K562 (cell line): ENCODE results near the gene GIGYF1. TPM values are rescaled to one million over a fixed set of nuclear protein-coding genes. Genes with fewer than 3 reads are reported as not detected.

Experiments
- ATF7 ChIP-seq: fragments of 450-650 bp; IDR thresholded peaks from 2 replicates; pipeline ENCODE4 v1.7.1; 2014; ENCODE audit warnings: mild to moderate bottlenecking, moderate library complexity
- CBX1 ChIP-seq: sonication (generic); IDR thresholded peaks from 2 replicates; pipeline ENCODE4 v1.6.1; 2016; ENCODE audit warnings: antibody characterized with exemption, low read depth, mild to moderate bottlenecking
- EHMT2 ChIP-seq: fragments of 450-650 bp; IDR thresholded peaks from 2 replicates; pipeline ENCODE4 v1.6.1; 2018; ENCODE audit warnings: antibody characterized with exemption
- KDM4B ChIP-seq, 2 experiments: fragments of 450-650 bp in 1 of 2; sonication (generic) in 1 of 2; IDR thresholded peaks; 2 replicates each; pipeline ENCODE4 v1.6.1; 2016 to 2017; ENCODE audit warnings: borderline replicate concordance in 2 of 2, antibody characterized with exemption in 1 of 2, low read depth in 1 of 2, mild to moderate bottlenecking in 1 of 2
- MIER1 ChIP-seq: fragments of 450-650 bp; IDR thresholded peaks from 2 replicates; pipeline ENCODE4 v1.6.1; 2016; ENCODE audit warnings: antibody characterized with exemption, mild to moderate bottlenecking, low read depth
- MLLT1 ChIP-seq, 2 experiments: fragments of 450-650 bp; IDR thresholded peaks; 2 replicates each; pipeline ENCODE4 v1.6.1; 2016
- MTA3 ChIP-seq: fragments of 450-650 bp; formaldehyde crosslinking; IDR thresholded peaks from 2 replicates; pipeline ENCODE4 v1.6.1; 2017; ENCODE audit warnings: mild to moderate bottlenecking, borderline replicate concordance
- NFRKB ChIP-seq: fragments of 450-650 bp; IDR thresholded peaks from 2 replicates; pipeline ENCODE4 v1.6.1; 2016; ENCODE audit warnings: low read depth
- PHF8 ChIP-seq: fragments of 200-600 bp; sonication (generic); IDR thresholded peaks from 2 replicates; pipeline ENCODE4 v1.6.1; 2012; ENCODE audit warnings: mixed run types, mild to moderate bottlenecking, inconsistent platforms, low read length, moderate library complexity, borderline replicate concordance
- POLR2A ChIP-seq: fragments of 450-650 bp; conservative IDR thresholded peaks from 2 replicates; pipeline ENCODE4 v1.6.1; 2016
- POLR2G ChIP-seq: fragments of 200-400 bp; formaldehyde crosslinking; IDR thresholded peaks from 2 replicates; pipeline ENCODE4 v1.6.1; 2017; ENCODE audit warnings: low read depth, mild to moderate bottlenecking, antibody characterized with exemption, low read length, moderate library complexity
- RUNX1 ChIP-seq: sonication (generic); IDR thresholded peaks from 2 replicates; pipeline ENCODE4 v1.6.1; 2016; ENCODE audit warnings: antibody characterized with exemption, low read depth
- SIRT6 ChIP-seq: IDR thresholded peaks from one replicate; pipeline ENCODE4 v1.6.1; 2012; ENCODE audit warnings: low read depth, mild to moderate bottlenecking, control low read depth, inconsistent platforms, low read length, moderate library complexity
- SRSF1 ChIP-seq: fragments of 200-400 bp; formaldehyde crosslinking; IDR thresholded peaks from 2 replicates; pipeline ENCODE4 v1.6.1; 2017; ENCODE audit warnings: mild to moderate bottlenecking, low read depth, low read length, moderate library complexity
- WHSC1 ChIP-seq: IDR thresholded peaks from one replicate; pipeline ENCODE4 v1.6.1; 2012; ENCODE audit warnings: low read length, control low read depth, inconsistent platforms
- ZNF146 ChIP-seq: IDR thresholded peaks from one replicate; pipeline ENCODE4 v1.6.1; 2018; ENCODE audit warnings: missing compliant biosample characterization; ENCODE audit not compliant: unreplicated experiment
- ZNF165 ChIP-seq: fragments of 250-450 bp; sonication (Bioruptor Pico); IDR thresholded peaks from 2 replicates; pipeline ENCODE4 v1.4.0; 2020; ENCODE audit warnings: borderline replicate concordance
- ZNF212 ChIP-seq: fragments of 450-650 bp; formaldehyde crosslinking; IDR thresholded peaks from 2 replicates; pipeline ENCODE4 v1.4.0; 2020; ENCODE audit warnings: mild to moderate bottlenecking
- ZNF239 ChIP-seq: fragments of 250-450 bp; sonication (Bioruptor Pico); IDR thresholded peaks from 2 replicates; pipeline ENCODE4 v1.4.0; 2020; ENCODE audit warnings: mild to moderate bottlenecking
- ZNF551 ChIP-seq: fragments of 250-450 bp; sonication (Bioruptor Pico); IDR thresholded peaks from 2 replicates; pipeline ENCODE4 v1.5.0; 2021; ENCODE audit warnings: mild to moderate bottlenecking, moderate library complexity
- ZNF583 ChIP-seq: fragments of 250-450 bp; sonication (Bioruptor Pico); IDR thresholded peaks from 2 replicates; pipeline ENCODE4 v1.4.0; 2020
- polyA plus RNA-seq, 8 experiments: library from polyadenylated mRNA; depleted of rRNA in 4 of 8; stranded (reverse) in 5 of 8; unstranded in 3 of 8; fragments of >200 nt; fragmentation: Nextera tagmentation in 2 of 8; fragmentation: Illumina TruSeq in 1 of 8; extraction: Ambion mirVana in 2 of 8; extraction: Trizol in 1 of 8; gene quantifications; 2 replicates each; pipeline versions ENCODE4 v1.2.1 to v1.2.3, GENCODE V29; 2011 to 2014; ENCODE audit warnings: inconsistent platforms in 1 of 8, missing spikeins in 1 of 8
- total RNA-seq, 7 experiments: library from RNA; depleted of rRNA in 6 of 7; stranded (reverse); fragments of >200 nt in 6 of 7; fragmentation: Illumina TruSeq in 2 of 7; extraction: Trizol in 2 of 7; gene quantifications; 2 replicates each; pipeline versions ENCODE4 v1.2.1 to v1.2.3, GENCODE V29; 2011 to 2021; ENCODE audit warnings: low replicate concordance in 1 of 7
- TF ChIP-seq, protein P1 (sequence below): fragments of 250-450 bp; sonication (Bioruptor Pico); IDR thresholded peaks from 2 replicates; pipeline ENCODE4 v1.4.0; 2020; ENCODE audit warnings: mild to moderate bottlenecking, moderate library complexity, borderline replicate concordance
- TF ChIP-seq, protein P2 (sequence below): fragments of 150-350 bp; conservative IDR thresholded peaks from 2 replicates; pipeline ENCODE4 v1.6.1; 2014; ENCODE audit warnings: low read length

Gene GIGYF1
- total and polyA plus RNA-seq, 9 of the 15 experiments (the other 6 are each of a cell fraction or from before 2014, with no cell fraction given) = 0.56 to 76.2 (median 16.8) TPM

GRCh38 chr7:100678291-100678984, 15.6 kb downstream of the GIGYF1 start (continued):
- TF ChIP-seq MLLT1 (IDR thresholded peaks at IDR 0.05) = 0 out of 4 replicates have a peak, but pooled peaks of 1 of the 2 experiments have one; percentile 55
- TF ChIP-seq SRSF1 = no peak
- TF ChIP-seq ZNF551 = no peak
- TF ChIP-seq ZNF146 = no peak
- TF ChIP-seq MTA3 = no peak
- no peak for TF ChIP-seq ZNF212 (CRISPR knock-in tag)
- TF ChIP-seq KDM4B (IDR thresholded peaks at IDR 0.05; ENCODE audit: borderline replicate concordance in 2 of 2, low read depth in 1 of 2) = no peak
- no peak for TF ChIP-seq MIER1
- TF ChIP-seq, protein P1, sequence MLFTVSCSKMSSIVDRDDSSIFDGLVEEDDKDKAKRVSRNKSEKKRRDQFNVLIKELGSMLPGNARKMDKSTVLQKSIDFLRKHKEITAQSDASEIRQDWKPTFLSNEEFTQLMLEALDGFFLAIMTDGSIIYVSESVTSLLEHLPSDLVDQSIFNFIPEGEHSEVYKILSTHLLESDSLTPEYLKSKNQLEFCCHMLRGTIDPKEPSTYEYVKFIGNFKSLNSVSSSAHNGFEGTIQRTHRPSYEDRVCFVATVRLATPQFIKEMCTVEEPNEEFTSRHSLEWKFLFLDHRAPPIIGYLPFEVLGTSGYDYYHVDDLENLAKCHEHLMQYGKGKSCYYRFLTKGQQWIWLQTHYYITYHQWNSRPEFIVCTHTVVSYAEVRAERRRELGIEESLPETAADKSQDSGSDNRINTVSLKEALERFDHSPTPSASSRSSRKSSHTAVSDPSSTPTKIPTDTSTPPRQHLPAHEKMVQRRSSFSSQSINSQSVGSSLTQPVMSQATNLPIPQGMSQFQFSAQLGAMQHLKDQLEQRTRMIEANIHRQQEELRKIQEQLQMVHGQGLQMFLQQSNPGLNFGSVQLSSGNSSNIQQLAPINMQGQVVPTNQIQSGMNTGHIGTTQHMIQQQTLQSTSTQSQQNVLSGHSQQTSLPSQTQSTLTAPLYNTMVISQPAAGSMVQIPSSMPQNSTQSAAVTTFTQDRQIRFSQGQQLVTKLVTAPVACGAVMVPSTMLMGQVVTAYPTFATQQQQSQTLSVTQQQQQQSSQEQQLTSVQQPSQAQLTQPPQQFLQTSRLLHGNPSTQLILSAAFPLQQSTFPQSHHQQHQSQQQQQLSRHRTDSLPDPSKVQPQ (CRISPR knock-in tag) = no peak
- no peak for TF ChIP-seq WHSC1
- no peak for TF ChIP-seq ATF7
- no peak for TF ChIP-seq ZNF583
- no peak for TF ChIP-seq CBX1
- no peak for TF ChIP-seq ZNF239 (CRISPR knock-in tag)
- TF ChIP-seq, protein P2, sequence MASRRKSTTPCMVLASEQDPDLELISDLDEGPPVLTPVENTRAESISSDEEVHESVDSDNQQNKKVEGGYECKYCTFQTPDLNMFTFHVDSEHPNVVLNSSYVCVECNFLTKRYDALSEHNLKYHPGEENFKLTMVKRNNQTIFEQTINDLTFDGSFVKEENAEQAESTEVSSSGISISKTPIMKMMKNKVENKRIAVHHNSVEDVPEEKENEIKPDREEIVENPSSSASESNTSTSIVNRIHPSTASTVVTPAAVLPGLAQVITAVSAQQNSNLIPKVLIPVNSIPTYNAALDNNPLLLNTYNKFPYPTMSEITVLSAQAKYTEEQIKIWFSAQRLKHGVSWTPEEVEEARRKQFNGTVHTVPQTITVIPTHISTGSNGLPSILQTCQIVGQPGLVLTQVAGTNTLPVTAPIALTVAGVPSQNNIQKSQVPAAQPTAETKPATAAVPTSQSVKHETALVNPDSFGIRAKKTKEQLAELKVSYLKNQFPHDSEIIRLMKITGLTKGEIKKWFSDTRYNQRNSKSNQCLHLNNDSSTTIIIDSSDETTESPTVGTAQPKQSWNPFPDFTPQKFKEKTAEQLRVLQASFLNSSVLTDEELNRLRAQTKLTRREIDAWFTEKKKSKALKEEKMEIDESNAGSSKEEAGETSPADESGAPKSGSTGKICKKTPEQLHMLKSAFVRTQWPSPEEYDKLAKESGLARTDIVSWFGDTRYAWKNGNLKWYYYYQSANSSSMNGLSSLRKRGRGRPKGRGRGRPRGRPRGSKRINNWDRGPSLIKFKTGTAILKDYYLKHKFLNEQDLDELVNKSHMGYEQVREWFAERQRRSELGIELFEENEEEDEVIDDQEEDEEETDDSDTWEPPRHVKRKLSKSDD = no peak
- no peak for TF ChIP-seq NFRKB
- TF ChIP-seq PHF8 = no peak
- TF ChIP-seq POLR2A = peak; percentile 59
- peak; percentile 88 for TF ChIP-seq POLR2G
- TF ChIP-seq SIRT6 = no peak
- no peak for TF ChIP-seq RUNX1
- no peak for TF ChIP-seq ZNF165 (CRISPR knock-in tag)
- no peak for TF ChIP-seq EHMT2
